HG02885 (cell line): ENCODE results near the gene DOK5.

Source experiments
- ATAC-seq: cut with Tn5 transposase; IDR thresholded peaks from one replicate; pipeline ENCODE4 v1.9.1; 2021; ENCODE audit warnings: mild to moderate bottlenecking; ENCODE audit not compliant: unreplicated experiment, poor library complexity

The DOK5 gene

DNA sequence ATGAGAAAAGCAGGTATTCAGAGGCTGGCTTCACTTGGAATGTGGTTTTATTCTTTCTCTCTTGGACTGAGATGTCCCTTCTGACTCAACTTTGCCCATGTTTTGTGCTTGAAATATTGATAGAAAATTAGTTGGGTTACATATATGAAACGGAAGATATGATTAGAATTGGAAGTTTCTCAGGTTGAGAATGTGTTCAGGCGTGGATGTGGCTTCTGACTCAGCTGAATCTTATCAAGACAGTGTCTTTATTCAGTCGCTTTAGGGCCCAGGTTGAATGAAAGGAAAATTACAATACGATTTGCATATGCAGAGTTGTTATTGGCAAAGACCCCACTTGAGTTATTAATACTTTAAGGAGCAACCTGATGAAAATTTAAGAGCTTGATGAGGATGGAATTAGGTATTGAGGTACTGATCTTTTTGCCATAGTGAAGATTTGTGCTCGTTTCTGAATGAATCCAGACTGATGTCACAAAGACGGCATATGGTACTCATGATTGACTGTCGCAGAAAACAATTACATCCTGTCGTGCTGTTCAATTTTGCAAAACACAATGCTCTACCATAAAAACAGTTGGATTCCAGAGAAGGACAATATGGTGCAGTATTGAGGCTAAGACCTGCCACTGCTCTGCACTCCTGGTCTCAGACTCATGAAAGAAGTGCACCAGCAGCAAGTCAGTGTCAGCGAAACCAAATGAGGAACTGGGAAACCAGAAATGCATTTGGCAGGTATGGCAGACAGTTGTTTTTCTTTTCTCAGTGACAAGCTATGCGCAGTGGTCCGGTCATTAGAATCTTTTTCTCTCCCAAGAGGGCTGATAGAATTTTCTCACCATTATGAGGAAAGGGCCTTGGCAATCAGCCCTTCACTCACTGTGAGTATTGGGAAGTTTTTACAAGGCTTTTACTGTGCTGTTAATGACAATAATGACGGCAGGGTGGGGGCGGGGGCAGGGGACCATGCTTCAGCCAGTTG, 158.3 kb downstream of the DOK5 start:
- peak; percentile 98 for ATAC-seq

- no peak for ATAC-seq
These were observed 161.2 kb downstream of the DOK5 start for GRCh38 chr20:54636575-54636974.

- ATAC-seq: no peak
These were observed 164.5 kb downstream of the DOK5 start for GRCh38 chr20:54639941-54640340.

DNA sequence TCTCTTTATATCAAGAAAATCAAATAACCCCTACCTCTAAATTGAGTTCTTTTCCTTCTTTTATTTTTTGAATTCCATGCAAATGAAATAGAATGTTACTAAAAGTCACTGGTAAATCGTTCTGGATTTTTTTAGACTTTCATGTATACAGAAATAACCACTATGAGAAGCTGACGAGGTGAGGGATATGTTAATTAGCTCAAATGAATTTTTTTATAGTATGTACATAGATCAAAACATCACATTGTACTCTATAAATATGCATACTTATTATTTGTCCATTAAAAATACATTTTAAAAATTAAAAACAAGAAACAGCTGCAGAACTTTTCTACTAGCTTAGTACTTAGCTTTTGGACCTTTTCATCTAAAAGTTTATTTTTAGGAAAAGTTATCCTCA, 165.4 kb downstream of the DOK5 start:
- ATAC-seq: no peak

DNA sequence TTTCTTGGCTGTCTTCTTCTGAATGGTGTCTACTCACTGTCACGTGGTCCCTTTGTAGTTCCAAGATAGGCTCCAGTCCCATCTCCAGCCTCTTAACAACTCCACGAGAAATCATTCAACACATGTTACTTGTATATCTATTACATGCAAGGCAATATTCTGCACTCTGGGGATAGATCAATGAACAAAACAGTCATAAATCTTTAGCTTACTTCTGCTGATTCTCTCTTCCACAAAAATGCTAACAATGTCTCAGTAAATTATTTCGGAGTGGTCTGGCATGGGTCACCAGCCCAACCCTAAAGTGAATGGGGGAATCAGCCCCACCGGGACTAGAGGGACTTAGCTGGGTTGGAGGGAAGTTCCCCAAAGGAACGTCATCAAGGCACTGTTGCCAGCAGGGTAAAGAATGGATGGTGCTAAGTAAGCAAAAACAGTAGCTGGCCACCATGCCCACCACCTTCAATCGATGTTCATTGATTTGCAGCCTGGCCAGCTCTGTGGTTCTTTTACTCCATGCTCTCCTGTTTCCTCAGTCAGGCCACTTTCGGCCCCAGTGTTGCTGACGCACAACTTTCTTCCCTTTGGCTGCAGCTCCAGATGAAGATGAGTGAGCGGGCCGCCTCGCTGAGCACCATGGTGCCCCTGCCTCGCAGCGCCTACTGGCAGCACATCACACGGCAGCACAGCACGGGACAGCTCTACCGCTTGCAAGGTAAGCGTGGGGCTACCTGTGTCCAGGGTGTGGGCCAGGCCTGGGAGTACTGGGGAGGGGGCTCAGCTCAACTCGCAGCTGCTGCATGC, 167.7 kb downstream of the DOK5 start:
- no peak for ATAC-seq

GRCh38 chr20:54643761-54644160, 168.4 kb downstream of the DOK5 start:
- ATAC-seq: no peak

DNA sequence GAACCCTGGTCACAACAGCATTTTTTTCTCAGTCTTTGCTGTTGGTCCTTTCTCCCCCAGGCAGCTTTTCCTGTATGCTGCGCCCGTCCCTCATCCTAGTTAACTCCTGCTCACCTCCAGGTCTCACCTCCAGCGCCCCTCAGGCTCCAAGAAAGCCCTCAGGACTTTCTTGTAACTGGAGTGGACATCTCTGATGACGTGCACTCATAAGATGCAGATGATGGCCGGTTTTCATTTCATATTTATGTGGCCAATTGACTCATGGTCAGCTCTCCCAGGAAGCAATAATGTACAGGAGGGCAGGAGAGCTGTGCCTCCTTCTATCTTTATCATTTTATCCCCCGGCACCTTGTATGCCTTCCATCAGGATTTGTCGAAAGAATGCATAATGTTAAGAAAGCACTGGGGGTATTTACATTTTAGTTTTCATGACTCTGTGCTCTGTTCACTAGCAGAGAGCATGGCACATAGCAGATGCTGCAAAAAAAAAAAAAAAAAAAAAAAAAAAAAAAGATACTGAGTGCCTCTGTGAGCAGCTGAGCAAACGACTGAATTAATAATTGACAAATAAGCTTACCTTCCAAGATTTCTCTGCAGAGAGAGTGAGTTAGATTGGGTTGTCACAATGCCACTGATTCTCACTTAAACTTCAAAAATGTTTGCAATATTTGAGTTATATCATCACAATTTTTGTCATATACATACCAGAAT, 170.2 kb downstream of the DOK5 start:
- no peak for ATAC-seq

- ATAC-seq: no peak
These were observed 170.7 kb downstream of the DOK5 start for GRCh38 chr20:54646156-54646517.

GRCh38 chr20:54648421-54649142, 173.2 kb downstream of the DOK5 start:
- ATAC-seq: no peak

DNA sequence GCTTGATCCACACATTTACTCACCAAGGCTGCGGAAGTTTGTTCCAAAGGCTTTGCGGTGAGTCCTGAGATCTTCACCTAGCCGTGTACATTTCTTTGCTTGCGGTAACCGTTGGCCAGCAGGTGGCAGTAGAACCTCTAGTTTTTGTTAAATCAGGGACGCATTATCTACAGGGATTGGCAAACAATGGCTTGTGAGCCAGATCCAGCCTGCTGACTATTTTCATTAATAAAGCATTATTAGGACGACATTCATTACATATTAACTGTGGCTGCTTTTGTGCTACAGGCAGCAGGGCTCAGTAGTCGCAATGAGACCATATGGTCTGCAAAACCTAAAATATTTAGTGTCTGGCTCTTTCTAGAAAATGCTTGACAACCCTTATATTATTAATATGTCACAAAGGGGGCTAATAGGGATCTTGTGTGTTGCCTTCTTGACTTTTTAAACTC, 174.1 kb downstream of the DOK5 start:
- peak; percentile 78 for ATAC-seq

DNA sequence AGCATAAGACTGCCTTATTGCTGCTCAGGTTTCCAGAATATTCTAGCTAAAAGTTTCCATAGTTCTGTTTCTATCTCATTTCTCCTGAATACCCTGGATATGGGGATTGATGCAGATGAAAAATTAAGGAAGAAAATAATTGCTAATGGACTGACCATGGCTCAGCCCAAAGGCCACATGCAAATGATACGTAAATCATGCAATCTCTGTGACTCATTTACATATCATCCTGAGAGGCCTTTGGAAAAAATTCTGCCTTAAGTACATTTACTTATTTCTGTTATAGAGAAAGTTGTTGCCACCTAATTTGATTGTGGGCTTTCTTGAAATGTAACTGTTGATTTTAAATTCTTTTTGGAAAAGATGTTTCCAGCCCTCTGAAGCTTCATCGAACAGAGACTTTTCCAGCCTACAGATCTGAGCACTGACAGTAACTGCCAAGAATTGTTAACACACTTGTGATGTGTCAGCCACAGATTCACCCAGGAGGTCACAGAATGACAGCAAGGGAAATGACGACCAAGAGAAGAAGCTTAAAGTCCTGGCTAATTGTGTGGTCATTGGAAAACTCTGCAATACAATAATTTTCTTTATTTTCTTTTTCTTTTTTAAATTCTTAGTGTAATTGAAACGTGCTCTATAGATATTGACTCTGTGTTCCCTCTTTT, 174.8 kb downstream of the DOK5 start:
- no peak for ATAC-seq

DNA sequence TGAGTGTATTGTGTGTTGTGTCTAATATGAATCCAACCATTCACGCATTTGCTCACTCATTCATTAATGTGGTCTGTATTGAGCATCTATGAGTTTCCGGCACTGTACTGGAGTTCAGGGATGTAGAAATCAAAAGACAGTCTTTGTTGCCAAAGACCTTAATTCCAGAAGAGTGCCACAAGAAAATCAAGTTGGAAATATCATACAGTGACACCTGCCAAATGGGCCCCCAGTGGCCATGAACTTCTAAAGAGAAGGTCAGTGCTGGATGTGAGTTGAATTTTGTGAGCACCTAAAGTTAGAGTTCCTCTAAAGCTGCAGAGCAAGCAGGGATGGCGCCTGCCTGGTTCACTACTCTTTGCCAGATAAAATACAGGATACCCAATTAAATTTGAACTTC, 175.9 kb downstream of the DOK5 start:
- no peak for ATAC-seq

GRCh38 chr20:54654450-54654849, 179.1 kb downstream of the DOK5 start:
- no peak for ATAC-seq

DNA sequence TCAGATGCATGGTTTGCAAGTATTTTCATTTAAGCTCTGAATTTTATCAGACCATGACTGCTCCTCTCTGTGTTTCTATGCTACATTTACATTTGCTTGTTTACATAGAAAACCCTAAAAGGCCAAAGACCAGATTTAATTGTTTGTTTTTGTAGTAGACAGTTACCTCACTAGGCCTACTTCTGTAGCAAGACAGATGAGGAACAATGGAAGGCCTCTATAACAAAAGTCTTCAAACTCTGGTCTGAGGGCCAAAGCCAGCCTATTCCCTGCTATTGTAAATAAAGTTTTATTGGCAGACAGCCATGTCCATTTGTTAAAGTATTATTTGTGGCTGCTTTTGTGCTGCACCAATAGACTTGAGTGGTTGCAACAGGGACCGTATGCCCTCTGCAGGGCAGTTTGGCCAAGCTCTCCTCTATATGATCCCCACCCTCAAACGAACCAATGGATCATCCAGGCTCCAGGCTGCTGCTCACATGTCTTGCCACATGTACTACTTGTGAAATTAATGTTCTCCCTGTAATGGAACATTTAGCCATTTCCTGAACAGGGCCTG, 182.0 kb downstream of the DOK5 start:
- ATAC-seq: no peak

DNA sequence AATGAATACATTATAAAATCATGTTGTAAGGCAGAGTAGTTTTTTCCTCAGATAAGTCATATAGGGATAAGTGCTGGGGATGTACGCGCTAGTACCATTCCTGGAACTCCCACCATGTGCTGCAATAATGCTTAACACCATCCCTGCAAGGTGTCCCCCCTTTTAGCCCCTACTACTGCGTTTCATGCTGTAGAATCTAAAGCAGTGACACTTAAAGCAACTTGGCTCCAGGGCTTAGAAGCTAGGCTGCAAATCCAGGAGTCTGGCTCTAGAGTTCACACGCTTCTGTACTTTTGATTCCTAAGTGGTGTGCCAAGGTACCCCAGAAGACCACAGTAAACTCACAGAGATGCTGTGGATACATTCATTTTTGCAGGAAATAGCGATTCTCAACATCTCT, 183.1 kb downstream of the DOK5 start:
- no peak for ATAC-seq

DNA sequence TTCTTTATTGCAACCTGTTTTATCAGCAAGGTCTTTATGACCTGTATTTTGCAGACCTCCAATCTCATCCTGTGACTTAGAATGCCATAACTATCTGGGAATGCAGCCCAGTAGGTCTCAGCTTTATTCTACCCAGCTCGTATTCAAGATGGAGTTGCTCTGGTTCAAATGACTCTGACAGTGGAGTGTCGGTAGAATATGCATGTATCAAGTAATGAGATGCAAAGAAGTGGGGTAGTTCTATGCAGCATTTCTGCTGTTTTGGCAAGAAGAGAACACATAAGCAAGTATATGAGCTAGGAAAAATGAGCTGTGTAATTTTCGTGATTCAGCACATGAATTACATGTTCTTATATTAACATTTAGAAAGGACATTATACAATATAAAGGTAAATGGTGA, 185.9 kb downstream of the DOK5 start:
- ATAC-seq: no peak

GRCh38 chr20:54661880-54662465, 186.6 kb downstream of the DOK5 start:
- no peak for ATAC-seq

GRCh38 chr20:54665812-54666211, 190.4 kb downstream of the DOK5 start:
- peak; percentile 70 for ATAC-seq
